ENCODE data around the gene STRBP. TPM values are rescaled to one million over a fixed set of nuclear protein-coding genes. Genes with fewer than 3 reads are reported as not detected.

Gene STRBP
- total RNA-seq, 2 experiments from 2014 or later, result 31.6 to 34.8 TPM

DNA sequence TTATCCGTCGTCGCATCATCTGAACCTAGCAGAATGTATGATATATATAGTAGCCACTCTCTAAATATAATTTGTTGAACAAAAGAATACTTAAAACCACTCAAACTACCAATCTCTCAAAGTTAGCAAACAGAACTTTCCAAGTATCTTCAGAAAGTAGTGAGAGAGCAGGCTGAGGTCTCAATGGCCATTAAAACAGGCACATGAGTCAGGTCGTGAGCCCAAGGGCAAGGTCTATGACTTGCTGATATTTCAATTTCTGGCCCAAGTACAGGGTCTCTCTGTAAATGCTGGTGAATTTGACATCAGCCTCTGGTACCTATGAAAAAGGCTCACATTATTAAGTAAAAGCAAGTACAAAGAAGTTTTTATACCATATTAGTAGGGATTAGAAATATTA is 139.8 kb downstream of the STRBP start:
- peaks cover 5% of the 10 kb centered on the region for H3K36me3 Mint-ChIP-seq (ENCODE audit: low read depth)
- DNase-seq (no peak), ATAC-seq (no peak)
- H3K27ac Mint-ChIP-seq, result no peak overlapping the region
- H3K4me3 Mint-ChIP-seq, result no peak overlapping the region
- ChIA-PET POLR2A (no interaction called here), CTCF (no interaction called here)
- no peaks in the 10 kb centered on the region for H3K9me3 Mint-ChIP-seq (ENCODE audit: low read depth)
- intact Hi-C loops (cut with DNase I, micrococcal nuclease), result no loop called here
- no peaks in the 10 kb centered on the region for H3K27me3 Mint-ChIP-seq
- H3K4me1 Mint-ChIP-seq, result no peaks in the 10 kb centered on the region

DNA sequence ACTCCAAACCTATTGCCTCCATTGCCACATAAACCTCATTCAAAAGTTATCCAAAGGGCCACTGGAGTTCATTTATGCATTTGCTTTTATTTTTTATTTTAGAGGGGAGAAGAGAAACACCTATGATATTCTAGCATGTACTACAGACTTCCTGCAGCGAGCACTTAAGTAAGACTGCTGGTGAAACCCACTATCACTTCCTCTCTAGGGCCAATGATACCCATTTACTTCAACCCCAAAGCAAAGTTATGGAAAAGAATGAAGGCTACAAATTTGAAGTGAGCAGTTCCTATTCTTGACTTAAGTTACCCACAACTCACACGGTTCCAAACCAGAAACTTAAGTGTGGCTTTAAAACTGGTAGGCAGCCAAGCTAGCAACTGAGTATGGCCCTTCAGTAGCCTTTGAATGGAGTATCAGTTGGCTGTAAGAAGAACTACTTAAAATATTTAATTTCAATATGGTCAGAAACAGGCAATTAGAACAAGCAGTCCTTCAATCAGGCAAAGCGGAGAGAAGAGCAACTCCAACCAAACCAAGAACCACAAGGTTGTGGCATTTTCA is 140.8 kb downstream of the STRBP start:
- POLR2A ChIA-PET, result no interaction called here
- no peak overlapping the region for H3K27ac Mint-ChIP-seq
- CTCF ChIA-PET, result no interaction called here
- peaks cover 8% of the 10 kb centered on the region for H3K36me3 Mint-ChIP-seq (ENCODE audit: low read depth)
- H3K4me1 Mint-ChIP-seq, result no peaks in the 10 kb centered on the region
- H3K4me3 Mint-ChIP-seq, result no peak overlapping the region
- no peak for ATAC-seq
- no peaks in the 10 kb centered on the region for H3K9me3 Mint-ChIP-seq (ENCODE audit: low read depth)
- DNase-seq, result no peak
- intact Hi-C loops (cut with DNase I, micrococcal nuclease), result no loop called here
- H3K27me3 Mint-ChIP-seq, result no peaks in the 10 kb centered on the region

GRCh38 chr9:123121457-123121856 is 146.9 kb downstream of the STRBP start:
- Mint-ChIP-seq H3K4me1 (peaks cover 6% of the 10 kb centered on the region), H3K4me3 (no peak overlapping the region), H3K36me3 (ENCODE audit: low read depth) (peaks cover 4% of the 10 kb centered on the region), H3K27ac (no peak overlapping the region), H3K9me3 (ENCODE audit: low read depth) (no peaks in the 10 kb centered on the region), H3K27me3 (no peaks in the 10 kb centered on the region)
- ChIA-PET CTCF (interaction anchor here (0.6 to 1.3 kb wide), 4 partner anchors 9 to 264 kb away, joined by 3 to 4 read pairs (median 4); no protein-coding TSS in a partner anchor), POLR2A (no interaction called here)
- no peak for DNase-seq
- intact Hi-C loops (cut with DNase I, micrococcal nuclease), result no loop called here
- no peak for ATAC-seq

DNA sequence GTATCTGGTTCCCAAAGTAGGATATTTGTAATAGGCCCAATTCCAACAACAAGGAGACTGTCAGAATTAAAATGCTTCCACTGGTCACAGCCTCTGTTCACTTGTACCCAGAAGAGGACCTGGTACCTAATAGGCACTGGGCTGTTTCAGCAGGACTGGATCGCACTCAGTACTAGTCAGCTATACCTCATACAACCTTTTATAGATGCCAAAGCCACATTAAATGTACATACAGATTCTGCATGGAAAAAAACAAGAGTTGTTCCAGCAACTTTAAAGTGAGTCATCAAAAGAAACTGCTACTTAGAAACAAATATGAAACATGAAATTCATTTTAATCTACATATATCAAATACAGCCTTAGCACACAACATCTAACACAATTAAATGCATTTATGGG is 147.4 kb downstream of the STRBP start:
- Mint-ChIP-seq H3K4me3 (no peak overlapping the region), H3K9me3 (ENCODE audit: low read depth) (no peaks in the 10 kb centered on the region), H3K27ac (no peak overlapping the region), H3K27me3 (no peaks in the 10 kb centered on the region), H3K36me3 (ENCODE audit: low read depth) (peaks cover 4% of the 10 kb centered on the region), H3K4me1 (peaks cover 6% of the 10 kb centered on the region)
- ATAC-seq, result peak; percentile 63
- intact Hi-C loops (cut with DNase I, micrococcal nuclease), result no loop called here
- DNase-seq, result no peak
- ChIA-PET CTCF (interaction anchor here (0.6 to 1.3 kb wide), 3 partner anchors 9 to 45 kb away, joined by 3 to 4 read pairs (median 4); no protein-coding TSS in a partner anchor), POLR2A (no interaction called here)

- intact Hi-C loops (cut with DNase I, micrococcal nuclease), result no loop called here
- CTCF ChIA-PET, result interaction anchor here (1.7 kb wide), 1 partner anchor 229 kb away, joined by 4 read pairs; no protein-coding TSS in a partner anchor
- H3K27ac Mint-ChIP-seq, result no peak overlapping the region
- no peak overlapping the region for H3K4me3 Mint-ChIP-seq
- POLR2A ChIA-PET, result interaction anchor here (0.5 kb wide), 1 partner anchor 33 kb away, joined by 3 read pairs; no protein-coding TSS in a partner anchor
- H3K4me1 Mint-ChIP-seq, result peaks cover 6% of the 10 kb centered on the region
- H3K36me3 Mint-ChIP-seq (ENCODE audit: low read depth), result peaks cover 4% of the 10 kb centered on the region
- no peaks in the 10 kb centered on the region for H3K27me3 Mint-ChIP-seq
- H3K9me3 Mint-ChIP-seq (ENCODE audit: low read depth), result no peaks in the 10 kb centered on the region
- ATAC-seq, result peak; percentile 53
- no peak for DNase-seq
These were observed 148.3 kb downstream of the STRBP start for GRCh38 chr9:123120131-123120530.

GRCh38 chr9:123119566-123119965 is 148.8 kb downstream of the STRBP start:
- Mint-ChIP-seq H3K27me3 (no peaks in the 10 kb centered on the region), H3K36me3 (ENCODE audit: low read depth) (peaks cover 6% of the 10 kb centered on the region), H3K4me3 (no peak overlapping the region), H3K4me1 (peaks cover 6% of the 10 kb centered on the region), H3K27ac (no peak overlapping the region), H3K9me3 (ENCODE audit: low read depth) (no peaks in the 10 kb centered on the region)
- ATAC-seq, result no peak
- intact Hi-C loops (cut with DNase I, micrococcal nuclease), result no loop called here
- CTCF ChIA-PET, result interaction anchor here (1.7 kb wide), 1 partner anchor 230 kb away, joined by 4 read pairs; no protein-coding TSS in a partner anchor
- no peak for DNase-seq
- POLR2A ChIA-PET, result interaction anchor here (0.5 kb wide), 1 partner anchor 33 kb away, joined by 3 read pairs; no protein-coding TSS in a partner anchor

DNA sequence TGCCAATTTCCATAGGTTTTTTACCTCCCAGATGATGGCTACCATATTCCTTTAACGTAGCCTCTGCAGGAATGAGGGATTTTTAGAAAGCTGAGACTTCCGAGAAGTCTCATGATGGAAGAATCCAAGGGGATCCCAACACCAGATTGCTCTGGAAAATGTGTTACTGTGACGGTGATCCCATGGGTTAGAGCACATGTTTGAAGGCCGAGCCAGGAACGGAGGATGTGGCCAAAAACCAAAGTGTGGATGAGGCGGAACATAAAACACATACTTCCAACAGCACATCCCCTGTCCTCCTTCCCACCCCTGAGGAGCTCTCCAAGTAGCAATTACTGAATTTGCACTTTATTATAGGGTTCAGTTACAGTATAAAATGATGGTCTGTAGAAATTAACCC is 152.3 kb downstream of the STRBP start:
- Mint-ChIP-seq H3K4me3 (no peak overlapping the region), H3K9me3 (ENCODE audit: low read depth) (no peaks in the 10 kb centered on the region), H3K27ac (no peak overlapping the region), H3K36me3 (ENCODE audit: low read depth) (peaks cover 2% of the 10 kb centered on the region), H3K4me1 (peaks cover 18% of the 10 kb centered on the region), H3K27me3 (no peaks in the 10 kb centered on the region)
- ATAC-seq (no peak), DNase-seq (no peak)
- ChIA-PET CTCF (interaction anchor here (0.7 to 1.5 kb wide), 2 partner anchors 109 to 233 kb away, joined by 3 to 6 read pairs; no protein-coding TSS in a partner anchor), POLR2A (no interaction called here)
- intact Hi-C loops (cut with DNase I, micrococcal nuclease), result no loop called here

DNA sequence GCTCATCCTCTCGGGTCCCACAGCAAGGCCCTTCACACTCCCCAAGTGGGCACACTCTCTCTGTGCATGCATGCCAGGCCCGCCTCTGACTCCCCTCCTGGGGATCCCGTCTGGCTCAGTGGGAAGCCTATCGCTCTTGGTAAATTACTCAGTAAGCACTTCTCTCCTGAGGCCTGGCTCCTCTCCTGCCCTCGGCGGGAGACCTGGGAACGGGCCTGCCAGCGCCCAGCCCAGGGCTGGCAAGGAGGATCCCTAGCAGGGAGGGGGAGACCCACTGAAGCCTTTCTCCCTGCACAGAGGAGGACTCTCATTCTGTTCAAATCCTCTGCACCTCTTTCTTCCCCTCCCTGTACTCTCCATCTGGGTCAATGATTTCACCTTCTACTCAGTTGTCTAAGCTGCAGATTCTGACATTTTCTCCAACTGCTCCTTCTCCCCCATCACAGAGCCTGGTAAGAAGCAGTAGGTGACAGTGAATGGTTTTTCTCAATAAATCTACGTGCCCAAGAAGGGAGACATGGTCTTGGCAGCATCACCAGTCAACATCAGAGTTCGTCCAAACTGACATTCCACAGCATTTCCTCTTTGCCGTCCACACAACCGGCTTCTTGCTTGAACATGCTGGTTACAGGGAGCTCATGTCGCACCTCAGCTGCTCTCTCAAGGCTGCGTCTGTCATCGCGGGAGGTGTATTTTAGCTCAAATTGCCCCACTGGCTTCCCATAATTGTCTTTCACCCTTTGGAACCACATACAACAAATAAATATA is 153.1 kb downstream of the STRBP start:
- DNase-seq (no peak), ATAC-seq (no peak)
- ChIA-PET POLR2A (no interaction called here), CTCF (interaction anchor here (0.7 to 1.5 kb wide), 2 partner anchors 110 to 234 kb away, joined by 3 to 6 read pairs; no protein-coding TSS in a partner anchor)
- Mint-ChIP-seq H3K36me3 (ENCODE audit: low read depth) (peaks cover 2% of the 10 kb centered on the region), H3K27me3 (no peaks in the 10 kb centered on the region), H3K4me1 (peaks cover 17% of the 10 kb centered on the region), H3K4me3 (no peak overlapping the region), H3K27ac (no peak overlapping the region), H3K9me3 (ENCODE audit: low read depth) (no peaks in the 10 kb centered on the region)
- intact Hi-C loops (cut with DNase I, micrococcal nuclease), result no loop called here

DNA sequence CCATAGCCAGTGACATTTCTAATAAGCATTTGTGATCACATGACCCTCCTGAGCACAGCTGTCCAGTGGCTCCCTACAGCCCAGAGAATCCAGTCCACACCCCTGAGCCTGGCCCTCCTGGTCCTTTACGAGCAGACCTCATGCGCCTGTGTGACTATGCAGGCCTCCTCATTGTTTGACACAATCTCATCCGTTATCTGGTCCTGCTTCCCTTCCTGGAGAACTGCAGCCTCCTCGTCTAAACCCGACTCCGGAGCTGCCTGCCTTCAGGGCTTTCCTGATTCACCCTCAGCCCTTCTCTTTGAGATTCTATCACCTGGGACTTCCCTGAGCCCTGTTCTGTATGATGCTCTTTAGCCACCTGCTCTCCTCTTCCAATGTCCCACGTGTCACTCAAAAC is 155.2 kb downstream of the STRBP start:
- CTCF ChIA-PET, result no interaction called here

DNA sequence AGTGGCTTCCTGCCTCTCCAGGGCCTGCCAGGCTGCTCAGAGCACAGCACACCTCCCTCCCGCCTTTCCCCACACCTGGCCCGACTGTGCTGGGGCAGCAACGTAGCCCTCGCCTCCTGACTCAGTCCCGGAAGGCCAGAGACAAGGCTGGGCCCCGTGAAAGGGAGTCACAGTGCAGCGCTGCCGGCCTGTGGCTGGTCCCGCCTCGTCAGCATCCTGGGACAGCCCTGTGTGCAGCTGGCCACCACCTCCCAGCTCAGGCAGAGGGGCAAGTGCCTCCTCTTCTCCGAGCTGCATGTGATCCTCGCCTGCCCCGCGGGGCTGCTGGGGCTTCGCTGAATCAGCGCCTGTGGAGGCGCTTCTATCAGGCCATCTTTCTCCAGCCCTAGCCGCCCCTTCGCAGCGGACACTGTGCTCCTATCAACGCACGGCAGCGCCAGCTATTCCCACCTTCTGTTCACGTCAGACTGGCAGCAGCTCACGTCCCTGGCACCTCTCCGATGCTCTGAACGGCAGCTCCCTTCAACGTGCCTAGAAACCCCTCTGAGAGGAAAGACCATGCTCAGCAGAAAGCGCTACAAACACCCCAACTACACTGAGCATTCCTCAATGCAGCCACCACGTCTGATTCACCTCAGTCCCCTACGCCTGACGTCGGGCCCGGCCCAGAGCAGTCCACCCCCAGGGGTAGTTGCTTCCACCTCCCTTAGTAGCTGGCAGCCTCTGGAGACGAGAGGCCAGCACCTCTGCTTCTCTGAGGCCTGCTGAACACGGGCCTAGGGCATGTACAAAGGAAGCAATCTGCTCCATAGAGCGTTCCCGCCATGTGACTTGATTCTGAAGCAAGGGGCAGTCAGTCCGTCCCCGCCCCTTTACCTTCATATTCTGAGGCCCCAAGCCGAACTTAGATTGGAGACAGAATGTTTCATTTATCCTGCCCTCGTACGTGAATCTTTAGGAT is 156.1 kb downstream of the STRBP start:
- Mint-ChIP-seq H3K36me3 (ENCODE audit: low read depth) (peaks cover 2% of the 10 kb centered on the region), H3K4me3 (no peak overlapping the region), H3K4me1 (peaks cover 17% of the 10 kb centered on the region), H3K27me3 (no peaks in the 10 kb centered on the region), H3K27ac (no peak overlapping the region), H3K9me3 (ENCODE audit: low read depth) (no peaks in the 10 kb centered on the region)
- DNase-seq, result peak; percentile 43
- ChIA-PET POLR2A (no interaction called here), CTCF (interaction anchor here (1.8 kb wide), 1 partner anchor 236 kb away, joined by 4 read pairs; no protein-coding TSS in a partner anchor)
- intact Hi-C loops (cut with DNase I, micrococcal nuclease), result no loop called here
- peak; percentile 78 for ATAC-seq

More for the DNA sequence above, 155.2 kb downstream of the STRBP start:
- intact Hi-C loops (cut with DNase I, micrococcal nuclease), result no loop called here
- no peaks in the 10 kb centered on the region for H3K27me3 Mint-ChIP-seq
- H3K27ac Mint-ChIP-seq, result no peak overlapping the region
- no peak overlapping the region for H3K4me3 Mint-ChIP-seq
- peaks cover 2% of the 10 kb centered on the region for H3K36me3 Mint-ChIP-seq (ENCODE audit: low read depth)
- DNase-seq, result no peak
- peaks cover 17% of the 10 kb centered on the region for H3K4me1 Mint-ChIP-seq
- POLR2A ChIA-PET, result no interaction called here
- no peaks in the 10 kb centered on the region for H3K9me3 Mint-ChIP-seq (ENCODE audit: low read depth)
- ATAC-seq, result no peak

DNA sequence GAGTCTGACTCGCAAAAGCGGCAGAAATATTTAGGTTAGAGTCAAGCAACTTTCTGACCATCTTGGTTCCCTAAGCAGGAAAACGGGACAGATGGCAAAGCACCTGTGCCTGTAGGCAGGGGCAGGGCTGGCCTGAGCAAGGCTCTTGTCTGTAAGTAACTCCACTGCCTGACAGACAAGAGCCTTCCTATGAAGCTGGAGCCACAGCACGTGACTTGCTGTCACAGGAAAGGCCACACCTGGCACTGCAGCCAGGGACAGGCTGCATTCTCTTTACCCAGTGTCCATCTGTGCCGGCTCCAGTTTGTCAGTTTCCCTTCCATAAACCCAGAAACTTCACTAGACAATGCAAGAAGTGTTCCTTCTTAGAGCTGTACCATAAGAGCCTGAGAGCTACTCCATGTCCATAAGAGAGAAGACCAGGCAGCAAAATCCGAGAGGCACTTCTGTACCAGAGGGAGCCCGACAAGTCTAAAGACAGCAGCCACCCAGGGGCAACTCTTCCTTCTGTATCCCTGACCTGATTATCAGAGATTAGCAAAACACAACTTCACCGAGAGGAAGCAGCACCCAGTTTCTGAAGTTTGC is 156.9 kb downstream of the STRBP start:
- DNase-seq, result no peak
- no peaks in the 10 kb centered on the region for H3K27me3 Mint-ChIP-seq
- intact Hi-C loops (cut with DNase I, micrococcal nuclease), result no loop called here
- peaks cover 17% of the 10 kb centered on the region for H3K4me1 Mint-ChIP-seq
- no peak overlapping the region for H3K27ac Mint-ChIP-seq
- peaks cover 2% of the 10 kb centered on the region for H3K36me3 Mint-ChIP-seq (ENCODE audit: low read depth)
- peak; percentile 30 for ATAC-seq
- H3K4me3 Mint-ChIP-seq, result no peak overlapping the region
- no peaks in the 10 kb centered on the region for H3K9me3 Mint-ChIP-seq (ENCODE audit: low read depth)
- ChIA-PET POLR2A (no interaction called here), CTCF (interaction anchor here (1.8 kb wide), 1 partner anchor 237 kb away, joined by 4 read pairs; no protein-coding TSS in a partner anchor)

Measured in activated CD4-positive, alpha-beta T cell treated with anti-CD3 and anti-CD28 coated beads for 36 hours (primary cell).